ENCODE results near the gene EFCAB6. TPM values are rescaled to one million over a fixed set of nuclear protein-coding genes. Genes with fewer than 3 reads are reported as not detected.

EFCAB6 gene
- total and polyA plus RNA-seq, 9 of the 15 experiments (the other 6 are each of a cell fraction or from before 2014, with no cell fraction given) = 0.06 TPM; not detected in 8

GRCh38 chr22:43634316-43634715 lies 177.8 kb downstream of the EFCAB6 start:
- no peak overlapping the region for H3K9ac ChIP-seq (ENCODE audit: insufficient read depth in 1 of 2, low read depth in 2 of 2, low read length in 2 of 2)
- no peak overlapping the region for H3K4me2 ChIP-seq (ENCODE audit: insufficient read depth, low read length)
- H3K79me2 ChIP-seq (ENCODE audit: control insufficient read depth, insufficient read depth, low read length) = no peaks in the 10 kb centered on the region
- 0% methylated on average over 3 of the region's 4 CpGs for WGBS (ENCODE audit: insufficient coverage, low coverage, missing lambda C conversion rate)
- CTCF ChIA-PET (ENCODE audit: low intra/inter-chr PET ratio) = no interaction called here
- FAIRE-seq = no peak
- H3K4me1 ChIP-seq (replicated peaks in 1 of 2; ENCODE audit: control insufficient read depth in 2 of 2, insufficient read depth in 2 of 2, low read length in 2 of 2) = no peaks in the 10 kb centered on the region
- no peaks in the 10 kb centered on the region for H4K20me1 ChIP-seq (replicated peaks; ENCODE audit: control insufficient read depth, insufficient read depth, low read length)
- in situ Hi-C loops (cut with MboI) (no loop called here), intact Hi-C loops (cut with micrococcal nuclease) (no loop called here)
- POLR2A ChIA-PET = no interaction called here
- no peak for ATAC-seq
- H3K36me3 ChIP-seq (ENCODE audit: control insufficient read depth, insufficient read depth, low read length) = no peaks in the 10 kb centered on the region
- H3K27ac ChIP-seq (ENCODE audit: extremely low read depth, low read depth, low read length) = no peak overlapping the region
- TF ChIP-seq ZKSCAN8 (CRISPR knock-in tag; IDR thresholded peaks at IDR 0.05) = no peak
- TF ChIP-seq YBX1 (IDR thresholded peaks at IDR 0.05) = no peak
- no peak for TF ChIP-seq IFI16 (CRISPR knock-in tag; IDR thresholded peaks at IDR 0.05)
- TF ChIP-seq SIX5 (IDR thresholded peaks at IDR 0.05; ENCODE audit: borderline replicate concordance in 1 of 2, insufficient read depth in 1 of 2, low read depth in 1 of 2, low read length in 2 of 2) = no peak
- no peak for TF ChIP-seq ZBED1 (IDR thresholded peaks at IDR 0.05)
- TF ChIP-seq FUS (optimal IDR thresholded peaks at IDR 0.05; ENCODE audit: low read depth, low read length) = no peak
- TF ChIP-seq, protein P1, sequence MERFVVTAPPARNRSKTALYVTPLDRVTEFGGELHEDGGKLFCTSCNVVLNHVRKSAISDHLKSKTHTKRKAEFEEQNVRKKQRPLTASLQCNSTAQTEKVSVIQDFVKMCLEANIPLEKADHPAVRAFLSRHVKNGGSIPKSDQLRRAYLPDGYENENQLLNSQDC (CRISPR knock-in tag; IDR thresholded peaks at IDR 0.05) = no peak
- no peak for TF ChIP-seq KHSRP (IDR thresholded peaks at IDR 0.05)
- TF ChIP-seq ZNF134 (CRISPR knock-in tag; conservative IDR thresholded peaks at IDR 0.05) = no peak
- TF ChIP-seq TGIF2 (CRISPR knock-in tag; IDR thresholded peaks at IDR 0.05) = no peak
- no peak overlapping the region for H3K4me3 ChIP-seq
- no peak overlapping the region for H2AFZ ChIP-seq (ENCODE audit: low read depth, low read length)
- no TSS peak for BruUV-seq (replicated peaks)
- H3K9me1 ChIP-seq (ENCODE audit: control insufficient read depth, insufficient read depth, low read length) = no peaks in the 10 kb centered on the region
- no peak for DNase-seq (ENCODE audit: extremely low read depth in 1 of 4, low spot score in 3 of 4)
- no peaks in the 10 kb centered on the region for H3K9me3 ChIP-seq (replicated peaks; ENCODE audit: control insufficient read depth, insufficient read depth, low read depth, low read length)
- H3K27me3 ChIP-seq (ENCODE audit: control insufficient read depth in 2 of 2, insufficient read depth in 2 of 2, low read length in 2 of 2) = peaks cover 0 to 18% of the 10 kb centered on the region in 2 experiments; a peak in 2 of 5 replicates

All from K562 (cell line).